Measurements from ENCODE around the gene BCAM. TPM values are rescaled to one million over a fixed set of nuclear protein-coding genes. Genes with fewer than 3 reads are reported as not detected.

Gene BCAM
- total RNA-seq, 2 experiments from 2014 or later, result not detected

GRCh38 chr19:44845612-44846454, 36.9 kb downstream of the BCAM start, which contains the start of gene NECTIN2:
NECTIN2 (plus strand) TSS chr19:44846297; CDS start chr19:44846526, 229 bp downstream.
- DNase-seq, result peak; percentile 98
- H3K9me3 Mint-ChIP-seq (ENCODE audit: low read depth), result no peaks in the 10 kb centered on the region
- POLR2A ChIA-PET, result no interaction called here
- CTCF ChIA-PET, result interaction anchor here (0.5 to 1.4 kb wide), 7 partner anchors 16 to 332 kb away, joined by 3 to 10 read pairs (median 3); partner anchors contain the start of gene TRAPPC6A
- ATAC-seq, result peak; percentile 77
- H3K36me3 Mint-ChIP-seq (ENCODE audit: low read depth), result no peaks in the 10 kb centered on the region
- H3K4me3 Mint-ChIP-seq, result peak within 1 kb of the TSS; percentile 73
- peaks cover 21% of the 10 kb centered on the region for H3K27me3 Mint-ChIP-seq
- H3K4me1 Mint-ChIP-seq, result peaks cover 21% of the 10 kb centered on the region
- peak within 1 kb of the TSS; percentile 10 for H3K27ac Mint-ChIP-seq
- intact Hi-C loops (cut with DNase I, micrococcal nuclease), result loop anchor here (1.0 to 10.0 kb wide), 15 partner anchors 44 to 333 kb away; partner anchors contain the start of genes CLPTM1 (in 2 of the 2), BLOC1S3 (in 1 of the 2), CEACAM16 (in 1 of the 2) and RELB (in 1 of the 2)

GRCh38 chr19:44846455-44847143, 37.7 kb downstream of the BCAM start:
- no peaks in the 10 kb centered on the region for H3K36me3 Mint-ChIP-seq (ENCODE audit: low read depth)
- DNase-seq (no peak), ATAC-seq (no peak)
- ChIA-PET CTCF (interaction anchor here (0.6 to 1.4 kb wide), 4 partner anchors 34 to 154 kb away, joined by 3 to 10 read pairs (median 3); no protein-coding TSS in a partner anchor), POLR2A (no interaction called here)
- intact Hi-C loops (cut with DNase I, micrococcal nuclease), result loop anchor here (1.0 to 10.0 kb wide), 4 partner anchors 64 to 152 kb away; partner anchors contain the start of genes CLPTM1 (in 2 of the 2) and CEACAM16 (in 1 of the 2)
- peak overlapping the region; percentile 73 for H3K4me3 Mint-ChIP-seq
- H3K9me3 Mint-ChIP-seq (ENCODE audit: low read depth), result no peaks in the 10 kb centered on the region
- peaks cover 21% of the 10 kb centered on the region for H3K4me1 Mint-ChIP-seq
- no peak overlapping the region for H3K27ac Mint-ChIP-seq
- peaks cover 21% of the 10 kb centered on the region for H3K27me3 Mint-ChIP-seq

- H3K27ac Mint-ChIP-seq, result no peak overlapping the region
- DNase-seq (peak; percentile 17), ATAC-seq (no peak)
- ChIA-PET POLR2A (no interaction called here), CTCF (interaction anchor here (0.7 to 0.8 kb wide), 3 partner anchors 35 to 120 kb away, joined by 3 to 4 read pairs (median 3); no protein-coding TSS in a partner anchor)
- H3K27me3 Mint-ChIP-seq, result peaks cover 21% of the 10 kb centered on the region
- intact Hi-C loops (cut with DNase I, micrococcal nuclease), result loop anchor here in 1 of 2 experiments (2.0 to 10.0 kb wide), 3 partner anchors 65 to 153 kb away; partner anchors contain the start of genes CEACAM16 and CLPTM1
- no peaks in the 10 kb centered on the region for H3K9me3 Mint-ChIP-seq (ENCODE audit: low read depth)
- no peaks in the 10 kb centered on the region for H3K36me3 Mint-ChIP-seq (ENCODE audit: low read depth)
- H3K4me1 Mint-ChIP-seq, result peaks cover 21% of the 10 kb centered on the region
- peak overlapping the region; percentile 58 for H3K4me3 Mint-ChIP-seq
Observed at GRCh38 chr19:44847144-44848035, 38.5 kb downstream of the BCAM start.

DNA sequence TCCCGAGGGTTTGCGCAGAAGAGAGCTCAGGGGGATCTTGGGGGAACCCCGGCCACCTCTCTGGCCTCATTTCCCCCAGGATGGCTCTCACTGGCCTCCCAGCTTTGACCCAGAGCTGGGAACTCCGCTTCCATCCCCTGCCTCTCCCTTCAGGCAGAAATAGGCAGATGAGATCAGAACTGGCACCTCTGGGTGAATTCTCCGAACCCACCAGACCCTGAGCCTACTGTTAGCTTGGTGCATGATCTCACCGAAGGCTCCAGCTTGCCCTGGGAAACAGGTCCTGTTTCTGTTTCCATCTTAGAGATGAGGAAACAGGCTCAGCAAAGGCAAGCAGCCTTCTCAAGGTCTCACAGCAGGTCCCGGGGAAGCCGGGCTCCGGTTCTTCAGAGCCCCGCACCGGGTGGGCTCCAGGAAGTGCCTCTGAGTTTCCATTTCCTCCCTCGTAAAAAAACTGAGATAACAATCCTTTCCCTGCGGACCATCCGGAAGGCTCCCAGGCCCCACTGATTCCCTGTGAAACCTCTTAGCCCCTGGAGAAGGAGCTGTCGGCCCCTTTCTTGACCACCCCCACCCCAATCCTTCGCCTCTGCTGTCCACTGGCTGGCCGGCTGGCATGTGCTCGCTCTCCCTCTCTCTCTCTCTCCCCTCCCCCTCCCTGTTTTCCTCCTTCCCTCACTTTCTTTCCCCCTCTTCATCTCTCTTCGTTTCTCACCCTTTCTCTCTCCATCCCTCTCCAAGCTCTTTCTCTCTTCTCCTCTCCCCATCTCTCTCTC, 39.3 kb downstream of the BCAM start:
- H3K4me3 Mint-ChIP-seq, result no peak overlapping the region

GRCh38 chr19:44848812-44849447, 40.0 kb downstream of the BCAM start:
- Mint-ChIP-seq H3K9me3 (ENCODE audit: low read depth) (no peaks in the 10 kb centered on the region), H3K4me1 (peaks cover 21% of the 10 kb centered on the region), H3K36me3 (ENCODE audit: low read depth) (no peaks in the 10 kb centered on the region), H3K27me3 (peaks cover 23% of the 10 kb centered on the region), H3K27ac (no peak overlapping the region), H3K4me3 (no peak overlapping the region)
- ATAC-seq (no peak), DNase-seq (no peak)
- ChIA-PET CTCF (interaction anchor here (0.8 kb wide), 1 partner anchor 64 kb away, joined by 5 read pairs; no protein-coding TSS in a partner anchor), POLR2A (interaction anchor here (0.6 kb wide), 1 partner anchor 686 kb away, joined by 3 read pairs; no protein-coding TSS in a partner anchor)
- intact Hi-C loops (cut with DNase I, micrococcal nuclease), result loop anchor here in 1 of 2 experiments (5.0 to 10.0 kb wide), 2 partner anchors 67 to 154 kb away; partner anchors contain the start of gene CEACAM16

More for the DNA sequence above, 39.3 kb downstream of the BCAM start:
- ATAC-seq, result no peak
- H3K27ac Mint-ChIP-seq, result no peak overlapping the region
- peaks cover 21% of the 10 kb centered on the region for H3K27me3 Mint-ChIP-seq
- peaks cover 21% of the 10 kb centered on the region for H3K4me1 Mint-ChIP-seq
- H3K9me3 Mint-ChIP-seq (ENCODE audit: low read depth), result no peaks in the 10 kb centered on the region
- peak; percentile 14 for DNase-seq
- ChIA-PET POLR2A (interaction anchor here (0.6 kb wide), 1 partner anchor 687 kb away, joined by 3 read pairs; no protein-coding TSS in a partner anchor), CTCF (interaction anchor here (0.7 to 0.8 kb wide), 3 partner anchors 55 to 121 kb away, joined by 3 to 5 read pairs (median 4); no protein-coding TSS in a partner anchor)
- H3K36me3 Mint-ChIP-seq (ENCODE audit: low read depth), result no peaks in the 10 kb centered on the region
- intact Hi-C loops (cut with DNase I, micrococcal nuclease), result loop anchor here in 1 of 2 experiments (5.0 to 10.0 kb wide), 2 partner anchors 66 to 153 kb away; partner anchors contain the start of gene CEACAM16

DNA sequence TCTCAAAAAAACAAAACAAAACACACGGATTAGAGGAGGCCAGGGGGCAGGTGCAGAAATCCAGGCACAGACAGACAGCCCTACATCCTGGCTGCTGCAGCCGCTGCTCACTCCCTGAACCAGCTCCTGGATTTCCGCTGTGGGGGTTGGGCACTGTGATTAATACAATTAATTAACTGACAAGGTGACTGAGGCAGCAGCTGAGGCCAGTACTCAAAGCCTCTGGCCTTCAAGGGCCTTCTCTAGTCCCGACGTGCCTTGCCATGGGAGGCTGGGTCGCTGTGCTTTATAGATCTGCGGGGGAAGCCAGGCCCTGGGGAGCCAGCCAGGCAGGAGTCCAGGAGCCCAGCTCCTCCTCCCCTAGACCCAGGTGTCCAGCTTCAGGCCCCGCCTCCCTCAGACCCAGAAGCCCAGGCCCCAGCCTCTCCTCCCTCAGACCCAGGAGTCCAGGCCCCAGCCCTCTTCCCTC, 41.8 kb downstream of the BCAM start:
- ATAC-seq (no peak), DNase-seq (no peak)
- intact Hi-C loops (cut with DNase I, micrococcal nuclease), result no loop called here
- Mint-ChIP-seq H3K4me1 (peaks cover 12% of the 10 kb centered on the region), H3K9me3 (ENCODE audit: low read depth) (no peaks in the 10 kb centered on the region), H3K27ac (no peak overlapping the region), H3K27me3 (peaks cover 16% of the 10 kb centered on the region), H3K4me3 (no peak overlapping the region), H3K36me3 (ENCODE audit: low read depth) (no peaks in the 10 kb centered on the region)
- CTCF ChIA-PET, result no interaction called here
- POLR2A ChIA-PET, result no interaction called here

- Mint-ChIP-seq H3K4me1 (peaks cover 10% of the 10 kb centered on the region), H3K36me3 (ENCODE audit: low read depth) (no peaks in the 10 kb centered on the region), H3K27ac (no peak overlapping the region), H3K9me3 (ENCODE audit: low read depth) (no peaks in the 10 kb centered on the region), H3K4me3 (no peak overlapping the region), H3K27me3 (peaks cover 16% of the 10 kb centered on the region)
- ATAC-seq (no peak), DNase-seq (no peak)
- ChIA-PET POLR2A (no interaction called here), CTCF (no interaction called here)
- intact Hi-C loops (cut with DNase I, micrococcal nuclease), result no loop called here
Observed at GRCh38 chr19:44851427-44851826, 42.5 kb downstream of the BCAM start.

- Mint-ChIP-seq H3K9me3 (ENCODE audit: low read depth) (no peaks in the 10 kb centered on the region), H3K27me3 (peaks cover 4% of the 10 kb centered on the region), H3K4me1 (no peaks in the 10 kb centered on the region), H3K4me3 (no peak overlapping the region), H3K36me3 (ENCODE audit: low read depth) (no peaks in the 10 kb centered on the region), H3K27ac (no peak overlapping the region)
- no peak for ATAC-seq
- no peak for DNase-seq
- CTCF ChIA-PET, result no interaction called here
- POLR2A ChIA-PET, result no interaction called here
- intact Hi-C loops (cut with DNase I, micrococcal nuclease), result no loop called here
Observed at GRCh38 chr19:44855606-44856005, 46.7 kb downstream of the BCAM start.

- intact Hi-C loops (cut with DNase I, micrococcal nuclease), result no loop called here
- H3K4me3 Mint-ChIP-seq, result no peak overlapping the region
- POLR2A ChIA-PET, result interaction anchor here (0.6 kb wide), 1 partner anchor 108 kb away, joined by 3 read pairs; no protein-coding TSS in a partner anchor
- ATAC-seq (no peak), DNase-seq (no peak)
- CTCF ChIA-PET, result no interaction called here
- peaks cover 4% of the 10 kb centered on the region for H3K27me3 Mint-ChIP-seq
- no peak overlapping the region for H3K27ac Mint-ChIP-seq
- H3K4me1 Mint-ChIP-seq, result no peaks in the 10 kb centered on the region
- no peaks in the 10 kb centered on the region for H3K9me3 Mint-ChIP-seq (ENCODE audit: low read depth)
- H3K36me3 Mint-ChIP-seq (ENCODE audit: low read depth), result no peaks in the 10 kb centered on the region
Observed at GRCh38 chr19:44856421-44857083, 47.6 kb downstream of the BCAM start.

Data from activated CD4-positive, alpha-beta T cell treated with anti-CD3 and anti-CD28 coated beads for 36 hours (primary cell).